HG03025 (cell line): Measurements from ENCODE around the gene MISP3.

Source experiments
- ATAC-seq: cut with Tn5 transposase; IDR thresholded peaks from one replicate; pipeline ENCODE4 v1.9.1; 2021; ENCODE audit warnings: mild to moderate bottlenecking, moderate library complexity; ENCODE audit not compliant: unreplicated experiment, low FRiP score

The MISP3 gene

DNA sequence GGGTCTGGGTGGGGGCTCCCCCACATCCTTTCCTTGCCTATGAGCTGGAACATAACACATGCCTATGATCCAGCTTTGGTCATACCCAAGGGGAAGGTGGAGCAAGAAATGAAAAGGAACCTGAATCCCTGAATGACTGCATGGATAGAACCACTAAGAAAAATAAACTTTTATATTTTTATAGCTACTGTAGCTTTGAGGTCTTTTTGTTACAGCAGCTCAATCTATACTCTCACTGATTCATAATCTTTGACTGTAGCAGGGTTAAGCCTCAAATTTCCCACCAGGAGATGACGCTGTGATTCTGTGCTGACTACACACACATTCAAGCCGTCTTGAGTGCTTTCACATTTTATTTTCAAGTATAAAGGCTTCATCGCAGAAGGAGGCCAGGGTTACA lies 19.6 kb upstream of the MISP3 start:
- no peak for ATAC-seq

DNA sequence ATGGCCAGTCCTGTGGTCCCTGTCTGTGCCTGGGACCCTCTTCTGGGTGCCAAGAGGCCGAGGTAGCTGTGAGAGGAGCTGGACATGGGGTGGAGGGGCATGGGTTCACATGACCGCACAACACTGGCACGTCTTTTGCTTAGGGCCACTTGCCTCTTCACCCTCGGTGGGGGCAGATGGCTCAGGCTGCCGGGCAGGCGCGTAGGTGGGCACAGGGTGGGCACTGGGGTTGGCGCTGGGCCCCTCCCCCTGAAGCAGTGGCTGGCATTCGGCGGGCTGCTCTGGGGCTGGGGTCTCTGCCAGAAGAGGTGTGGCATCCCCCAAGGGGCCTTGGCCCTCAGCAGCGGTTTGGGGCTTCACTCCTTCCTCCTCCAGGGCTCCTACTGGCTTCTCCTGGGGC lies 19.1 kb upstream of the MISP3 start:
- no peak for ATAC-seq

DNA sequence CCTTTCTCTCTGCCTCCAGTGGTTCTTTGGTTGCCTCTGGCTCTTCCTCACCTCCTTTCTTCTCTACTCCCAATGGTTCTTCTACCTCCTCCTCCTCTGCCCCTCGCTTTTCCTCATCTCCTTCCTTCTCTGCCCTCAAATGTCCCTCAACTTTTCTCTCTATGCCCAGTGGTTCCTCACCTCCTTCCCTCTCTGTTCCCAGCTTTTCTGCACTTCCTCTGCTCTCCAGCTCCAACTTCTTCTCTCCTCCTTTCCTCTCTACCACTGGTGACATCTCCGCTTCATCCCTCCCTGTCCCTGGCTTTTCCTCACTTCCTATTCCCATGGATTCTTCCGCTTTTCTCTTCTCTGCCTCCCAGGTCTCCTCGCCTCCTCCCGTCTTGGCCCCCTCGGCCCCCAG lies 18.5 kb upstream of the MISP3 start:
- ATAC-seq: no peak

DNA sequence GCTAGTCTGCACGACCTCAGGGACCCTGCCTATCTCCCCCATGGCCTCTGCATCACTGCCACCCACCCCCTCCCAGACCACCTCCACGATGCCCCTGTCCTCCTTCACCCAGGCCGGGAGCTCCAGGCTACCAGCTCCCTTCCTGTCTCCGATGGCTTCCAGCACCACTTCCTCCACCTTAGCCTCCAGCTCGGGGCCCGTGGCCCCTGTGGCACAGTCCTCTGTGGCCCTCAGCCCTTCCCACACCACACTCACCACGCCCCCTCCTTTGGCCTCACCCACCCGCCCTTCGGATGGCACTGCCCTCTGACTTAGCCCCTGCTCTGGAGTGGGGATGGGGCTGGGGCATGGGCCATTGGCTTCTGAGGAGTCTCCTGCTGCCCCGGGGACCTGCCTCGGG lies 17.9 kb upstream of the MISP3 start:
- no peak for ATAC-seq

DNA sequence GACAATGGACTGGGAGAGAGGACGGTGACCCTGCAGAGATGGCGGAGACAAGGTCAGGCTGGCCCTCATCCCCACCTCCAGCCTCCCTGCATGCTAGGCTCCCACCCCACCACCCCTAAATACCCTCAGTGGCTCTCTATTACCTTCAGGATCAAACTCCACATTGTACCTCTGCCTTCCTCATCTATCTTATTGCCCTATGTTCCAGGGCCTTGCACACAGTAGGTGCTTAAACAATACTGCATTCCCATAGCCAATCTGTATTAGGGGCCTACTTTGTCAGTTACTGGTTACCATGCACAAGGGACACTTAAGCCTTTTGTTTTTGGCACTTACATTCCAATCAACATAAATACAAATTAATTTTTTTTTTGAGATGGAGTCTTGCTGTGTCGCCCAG lies 17.2 kb upstream of the MISP3 start:
- no peak for ATAC-seq

DNA sequence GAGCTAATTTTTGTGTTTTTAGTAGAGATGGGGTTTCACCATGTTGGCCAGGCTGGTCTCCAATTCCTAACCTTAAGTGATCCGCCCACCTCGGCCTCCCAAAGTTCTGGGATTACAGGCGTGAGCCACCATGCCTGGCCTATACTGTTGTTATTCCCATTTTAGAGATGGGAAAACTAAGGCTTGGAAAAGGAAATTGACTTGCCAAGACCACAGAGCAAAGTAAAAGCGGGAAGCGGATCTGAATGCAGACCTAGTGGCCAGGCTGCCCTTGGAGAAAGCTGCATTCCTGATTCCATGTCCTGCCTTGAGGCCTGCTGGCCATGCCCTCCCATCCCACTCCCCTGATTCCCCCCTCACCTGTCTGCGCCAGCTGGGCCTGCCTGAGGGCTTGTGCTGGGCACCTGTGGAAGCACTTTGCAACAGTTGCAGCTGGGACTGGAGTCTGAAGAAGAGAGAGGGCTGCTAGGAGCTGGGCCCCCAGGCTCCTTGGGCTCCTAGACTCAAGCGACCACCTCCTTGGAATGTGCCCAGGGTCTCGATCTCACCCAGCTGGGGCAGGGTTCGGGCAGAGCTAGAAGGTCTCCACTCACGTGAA lies 16.4 kb upstream of the MISP3 start:
- ATAC-seq: no peak

DNA sequence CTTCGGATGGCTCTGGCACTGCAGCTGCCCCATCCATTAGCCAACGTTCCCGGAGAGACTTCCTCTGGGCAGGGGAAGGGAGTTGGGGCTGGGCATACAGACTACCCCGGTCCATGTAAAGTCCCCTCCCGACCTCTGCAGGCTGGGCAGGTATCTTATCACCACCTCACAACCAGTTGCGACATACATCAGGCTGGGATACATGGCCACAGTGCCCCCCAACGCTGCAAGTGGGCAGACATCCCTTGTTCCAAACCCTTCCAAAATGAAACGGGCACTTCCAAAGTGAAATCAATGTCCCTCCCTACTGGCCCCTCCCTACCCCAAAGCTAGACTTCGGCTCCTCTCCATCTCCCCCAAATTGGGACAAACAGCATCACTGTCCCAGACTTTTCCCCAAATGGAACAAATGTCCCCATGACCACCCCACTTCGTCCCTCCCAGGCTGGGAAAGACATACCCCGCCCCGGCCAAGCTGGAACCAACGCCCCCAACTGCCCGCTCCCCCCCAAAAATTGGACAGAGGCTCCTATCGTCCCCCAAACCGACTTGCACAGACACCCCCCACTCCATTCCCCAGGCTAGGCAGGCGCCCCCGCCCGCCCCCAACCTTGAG lies 15.7 kb upstream of the MISP3 start:
- no peak for ATAC-seq

DNA sequence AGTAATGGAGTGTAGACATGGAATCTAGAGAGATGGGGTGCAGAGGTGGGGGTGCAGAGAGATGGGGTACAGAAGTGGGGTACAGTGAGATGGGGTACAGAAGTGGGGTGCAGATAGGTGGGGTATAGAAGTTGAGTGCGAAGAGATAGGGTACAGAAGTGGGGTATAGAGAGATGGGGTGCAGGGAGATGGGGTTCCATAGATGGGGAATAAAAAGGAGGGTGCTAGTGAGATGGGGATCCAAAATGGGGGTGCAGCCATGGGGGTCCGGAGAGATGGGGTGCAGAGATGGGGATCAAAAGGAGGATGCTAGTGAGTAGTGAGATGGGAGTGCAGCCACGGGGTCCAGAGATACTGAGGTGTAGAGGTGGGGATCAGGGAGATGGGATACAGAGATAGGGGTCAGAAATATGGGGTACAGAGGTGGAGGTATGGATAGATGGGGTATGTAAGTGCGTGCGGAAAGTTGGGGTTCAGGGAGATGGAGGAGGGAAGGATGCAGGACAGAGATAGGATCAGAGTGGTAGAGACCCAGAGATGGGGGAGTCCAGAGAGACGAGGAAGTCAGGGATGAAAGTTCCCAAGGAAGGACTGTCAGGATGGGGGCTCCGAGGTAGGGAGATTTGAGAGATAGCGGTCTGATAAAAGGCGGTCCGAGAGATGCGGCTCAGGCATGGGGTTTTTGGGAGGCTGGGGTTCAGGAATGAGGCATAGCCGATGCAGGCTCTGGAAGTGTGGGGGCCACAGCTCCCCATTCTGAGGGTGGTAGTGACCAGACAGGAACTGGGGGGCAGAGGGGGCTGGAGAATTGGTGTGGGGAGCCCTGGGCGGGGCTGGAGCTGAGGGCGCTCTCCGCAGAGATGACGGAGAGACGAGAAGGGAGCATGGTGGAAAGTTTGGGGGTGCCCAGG lies 14.1 kb upstream of the MISP3 start:
- no peak for ATAC-seq

DNA sequence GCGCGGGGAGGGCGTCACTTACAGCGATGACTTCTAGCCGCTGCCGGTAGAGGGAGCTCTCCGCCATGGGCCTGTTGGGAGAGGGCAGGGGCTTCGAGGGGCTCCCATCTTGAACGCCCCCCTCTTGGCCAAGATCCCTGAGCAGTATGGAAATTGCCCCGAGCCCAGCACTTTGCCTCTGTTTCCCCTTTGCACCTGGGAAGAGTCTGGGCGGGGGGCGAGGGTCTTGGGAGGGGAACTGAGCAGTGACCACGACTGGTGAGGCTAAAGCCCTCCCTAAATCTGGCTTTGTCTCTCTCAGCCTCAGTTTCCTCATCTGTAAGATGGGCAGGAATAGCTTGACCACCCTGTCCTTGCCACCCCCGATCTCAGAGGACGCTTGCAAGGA lies 13.5 kb upstream of the MISP3 start:
- no peak for ATAC-seq

DNA sequence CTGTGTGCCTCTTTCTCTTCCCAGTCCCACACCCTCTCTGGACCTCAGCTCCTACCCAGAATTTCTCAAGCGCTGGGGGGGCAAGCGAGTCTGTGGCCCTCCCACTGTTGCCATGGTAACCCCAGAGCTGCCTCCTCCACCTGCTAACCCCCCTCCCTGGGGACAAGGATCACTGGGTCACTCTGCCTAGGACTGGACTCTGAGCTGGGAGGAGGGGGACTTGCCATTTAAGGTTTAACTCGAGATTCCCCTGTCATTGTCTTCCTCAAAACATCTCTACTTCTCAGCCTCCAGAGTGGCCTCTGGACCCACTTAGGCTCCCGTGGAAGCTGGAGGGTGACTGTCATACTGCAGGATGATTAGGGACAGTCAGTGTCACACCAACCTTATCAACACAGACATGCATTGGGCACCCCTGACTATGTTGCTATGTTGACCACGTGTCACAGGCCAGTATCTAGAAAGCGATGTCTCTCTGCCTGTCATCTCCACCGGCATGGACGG lies 12.9 kb upstream of the MISP3 start:
- ATAC-seq: no peak

DNA sequence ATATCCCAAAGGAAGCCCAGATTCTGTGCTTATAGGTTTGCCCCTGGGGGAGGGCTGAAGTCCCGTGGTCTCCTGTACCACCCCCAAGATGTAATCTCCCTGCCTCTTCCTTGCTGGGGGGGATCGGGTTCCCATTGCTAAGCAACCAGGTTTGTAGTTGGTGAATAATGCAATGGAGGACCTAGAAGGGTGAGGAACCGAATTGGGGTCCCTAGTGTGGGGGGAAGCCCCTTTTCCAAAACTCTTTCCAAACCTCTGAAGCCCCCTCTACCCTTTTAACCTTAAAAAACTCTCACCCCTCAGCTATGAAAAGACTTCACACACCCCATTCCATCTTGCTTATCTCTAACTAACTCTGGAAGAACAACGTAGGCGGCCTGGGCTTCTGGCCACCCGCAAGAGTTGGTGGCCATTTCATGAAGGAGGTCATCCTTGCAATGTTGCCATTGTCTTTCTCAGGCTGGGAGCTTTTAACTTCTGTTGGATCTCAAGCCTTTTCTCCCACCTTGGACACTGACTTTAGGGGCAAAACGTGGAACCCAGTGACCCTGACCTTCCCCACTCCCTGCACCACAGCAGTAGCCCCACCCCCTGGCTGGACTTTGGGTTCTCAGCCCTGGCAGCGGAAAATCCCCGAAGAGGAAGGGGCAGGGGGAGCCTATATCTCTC lies 11.4 kb upstream of the MISP3 start:
- ATAC-seq: no peak

DNA sequence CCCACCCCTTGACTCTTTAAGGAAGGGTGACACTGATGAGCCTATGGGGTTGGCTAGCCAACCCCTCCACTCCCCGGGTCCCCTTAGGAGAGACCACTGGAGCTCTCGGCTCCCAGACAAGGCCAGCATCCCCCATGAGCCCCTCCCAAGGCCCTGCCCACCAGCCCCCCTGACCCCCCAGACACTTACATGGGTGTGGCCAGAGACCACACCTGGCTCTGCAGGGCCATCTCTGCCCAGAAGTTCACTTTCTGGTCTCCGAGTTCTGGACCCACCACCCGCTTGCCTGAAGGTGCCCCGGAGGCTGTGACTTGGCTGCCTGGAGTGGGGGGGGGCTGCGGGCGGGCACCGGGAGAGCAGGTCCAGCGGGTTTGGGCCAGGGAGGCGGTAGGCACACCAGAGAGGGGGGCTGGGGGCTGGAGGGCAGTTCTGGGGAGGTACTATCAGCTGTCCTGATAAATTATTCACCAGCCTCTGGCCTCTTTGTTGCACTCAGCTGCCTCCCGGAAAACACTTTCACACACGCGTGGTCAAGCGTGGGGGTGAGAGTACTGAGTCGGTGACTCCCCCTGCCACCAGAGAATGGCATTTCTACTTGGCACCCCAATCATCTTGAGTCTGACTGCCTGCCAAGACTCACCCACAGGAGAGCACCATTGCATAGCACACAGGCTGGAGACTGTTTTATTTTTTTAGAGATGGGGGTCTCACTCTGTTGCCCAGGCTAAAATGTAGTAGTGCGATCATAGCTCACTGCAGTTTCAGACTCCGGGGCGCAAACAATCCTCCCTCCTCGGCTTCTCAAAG lies 10.6 kb upstream of the MISP3 start, which contains the start of gene PALM3:
PALM3 (minus strand) TSS at position 326 of the 807 bp plus-strand sequence; CDS start at position 230, 96 bp downstream.
- ATAC-seq: no peak

DNA sequence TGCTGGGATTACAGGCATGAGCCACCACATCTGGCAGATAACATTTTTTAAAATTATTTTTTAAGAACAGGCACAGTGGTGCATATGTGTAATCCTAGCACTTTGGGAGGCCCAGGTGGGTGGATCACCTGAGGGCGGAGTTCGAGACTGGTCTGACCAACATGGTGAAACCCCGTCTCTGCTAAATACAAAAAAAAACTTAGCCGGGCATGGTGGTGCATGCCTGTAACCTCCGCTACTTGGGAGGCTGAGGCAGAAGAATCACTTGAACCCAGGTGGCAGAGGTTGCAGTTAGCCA lies 10.1 kb upstream of the MISP3 start:
- ATAC-seq: no peak

DNA sequence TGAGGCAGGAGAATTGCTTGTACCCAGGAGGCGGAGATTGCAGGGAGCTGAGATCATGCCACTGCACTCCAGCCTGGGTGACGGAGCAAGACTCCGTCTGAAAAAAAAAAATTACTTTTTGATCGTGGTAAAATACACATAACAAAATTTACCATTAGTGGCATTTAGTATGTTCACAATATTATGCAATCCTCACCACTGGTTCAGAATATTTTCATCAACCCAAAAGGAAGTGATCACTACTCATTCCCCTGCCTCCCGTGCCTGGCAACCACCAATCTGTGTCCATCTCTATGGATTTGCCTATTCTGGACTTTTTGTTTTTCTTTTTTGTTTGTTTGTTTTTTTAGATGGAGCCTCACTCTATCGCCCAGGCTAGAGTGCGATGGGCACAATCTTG lies 9.5 kb upstream of the MISP3 start:
- no peak for ATAC-seq

DNA sequence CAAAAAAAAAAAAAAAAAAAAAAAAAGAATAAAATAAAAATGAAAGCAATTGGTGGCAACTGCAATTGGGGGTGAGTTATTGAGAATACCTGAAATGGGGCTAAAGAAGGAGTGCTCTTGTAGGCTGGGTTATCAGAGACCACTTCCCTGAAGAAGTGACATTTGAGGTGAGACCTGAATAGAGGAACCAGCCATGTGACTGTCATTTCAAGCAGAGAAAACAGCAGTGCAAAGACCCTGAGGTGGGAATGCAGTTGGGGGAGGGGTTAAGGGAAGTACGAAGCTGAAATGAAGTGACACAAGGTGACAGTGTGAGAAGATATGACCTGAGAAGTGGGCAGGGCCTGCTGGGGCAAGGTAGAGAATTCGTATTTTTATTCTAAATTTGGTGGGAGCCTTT lies 6.5 kb upstream of the MISP3 start:
- ATAC-seq: no peak

DNA sequence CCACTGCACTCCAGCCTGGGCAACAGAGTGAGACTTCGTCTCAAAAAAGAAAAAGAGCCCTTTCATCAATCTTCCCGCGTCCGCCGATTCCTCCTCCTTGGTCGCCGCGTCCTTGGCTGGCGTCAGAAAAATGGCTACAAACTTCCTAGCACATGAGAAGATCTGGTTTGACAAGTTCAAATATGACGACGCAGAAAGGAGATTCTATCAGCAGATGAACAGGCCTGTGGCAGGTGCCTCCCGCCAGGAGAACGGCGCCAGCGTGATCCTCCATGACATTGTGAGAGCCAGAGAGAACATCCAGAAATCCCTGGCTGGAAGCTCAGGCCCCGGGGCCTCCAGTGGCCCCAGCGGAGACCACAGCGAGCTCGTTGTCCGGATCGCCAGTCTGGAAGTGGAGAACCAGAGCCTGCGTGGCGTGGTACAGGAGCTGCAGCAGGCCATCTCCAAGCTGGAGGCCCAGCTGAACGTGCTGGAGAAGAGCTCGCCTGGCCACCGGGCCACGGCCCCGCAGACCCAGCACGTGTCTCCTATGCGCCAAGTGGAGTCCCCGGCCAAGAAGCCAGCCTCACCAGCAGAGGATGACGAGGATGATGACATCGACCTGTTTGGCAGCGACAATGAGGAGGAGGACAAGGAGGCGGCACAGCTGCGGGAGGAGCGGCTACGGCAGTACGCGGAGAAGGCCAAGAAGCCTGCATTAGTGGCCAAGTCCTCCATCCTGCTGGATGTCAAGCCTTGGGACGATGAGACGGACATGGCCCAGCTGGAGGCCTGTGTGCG lies 2.1 kb upstream of the MISP3 start:
- ATAC-seq: no peak

DNA sequence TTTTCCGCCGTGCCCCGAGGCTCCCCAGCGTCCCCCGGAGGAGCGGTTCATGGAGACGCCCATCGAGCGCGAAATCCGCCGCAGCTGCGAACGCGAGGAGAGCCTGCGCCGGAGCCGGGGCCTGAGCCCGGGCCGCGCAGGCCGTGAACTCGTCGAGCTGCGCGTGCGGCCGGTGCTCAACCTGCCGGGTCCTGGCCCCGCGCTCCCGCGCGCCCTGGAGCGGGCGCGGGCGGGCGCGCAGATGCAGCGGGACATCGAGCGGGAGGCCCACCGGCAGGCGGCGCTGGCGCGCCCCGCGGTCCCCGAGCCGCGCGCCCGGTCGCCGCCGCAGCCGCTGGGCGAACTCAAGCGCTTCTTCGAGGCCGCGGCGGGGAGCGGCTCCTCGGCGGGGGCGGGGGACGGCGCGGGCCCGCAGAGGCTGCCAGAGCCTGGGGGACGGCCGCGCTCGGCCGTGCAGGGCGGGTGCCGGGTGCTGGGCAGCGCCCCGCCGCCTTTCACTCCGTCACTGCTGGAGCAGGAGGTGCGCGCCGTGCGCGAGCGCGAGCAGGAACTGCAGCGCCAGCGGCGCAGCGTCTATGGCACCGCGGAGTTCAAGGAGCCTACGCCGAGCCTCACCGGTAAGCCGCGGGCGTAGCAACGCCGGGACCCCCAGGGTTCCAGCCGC lies 807 bp downstream of the MISP3 start:
- ATAC-seq: no peak

DNA sequence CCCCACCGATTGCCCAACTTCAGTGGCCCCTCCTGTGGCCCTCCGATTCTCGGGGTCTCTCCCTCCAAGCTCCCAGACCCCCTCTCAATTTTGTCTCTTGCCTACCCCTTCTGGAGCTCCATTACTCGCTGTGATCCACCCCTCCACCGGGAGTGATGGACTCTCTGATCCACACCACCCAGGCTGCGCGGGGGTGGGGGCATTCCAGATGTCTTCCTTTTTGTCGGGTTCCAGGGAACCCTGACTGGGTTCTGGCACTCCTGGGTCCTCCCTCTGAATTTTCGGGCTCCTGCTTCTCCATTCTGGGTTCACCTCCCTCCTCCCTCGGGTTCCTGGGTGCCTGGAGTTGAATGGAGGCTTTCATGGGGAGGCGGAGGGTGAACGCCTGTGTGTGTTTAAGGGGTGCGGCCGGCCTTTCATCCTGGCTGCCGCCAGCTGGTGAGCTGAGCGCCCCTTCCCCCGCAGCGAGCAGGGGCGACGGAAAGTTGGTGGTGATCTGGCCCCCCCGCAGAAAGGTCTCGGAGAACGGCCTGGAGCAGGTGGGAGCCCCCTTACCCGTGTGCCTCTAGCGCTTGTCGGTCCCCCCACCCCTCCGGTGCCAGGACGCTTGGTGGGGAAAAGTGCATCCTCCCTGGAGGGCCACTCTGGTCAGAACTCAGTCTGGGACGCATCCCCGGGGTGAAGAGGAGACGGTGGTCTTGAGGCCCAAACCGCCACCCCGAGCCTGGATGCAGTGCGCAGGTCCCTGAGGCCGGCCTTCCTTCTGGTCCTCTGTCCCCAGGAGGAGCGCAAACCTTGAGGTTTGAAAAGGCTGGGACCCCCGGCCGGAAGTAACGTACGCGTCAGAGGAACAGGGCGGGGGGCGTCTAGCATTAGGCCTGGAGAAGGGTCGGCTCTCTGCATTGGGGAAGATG lies 1.6 kb downstream of the MISP3 start:
- no peak for ATAC-seq
